WTC11 (cell line): Measurements from ENCODE around the gene NCAM2.

Experiments
- CTCF ChIP-seq: fragments of 200-600 bp; IDR thresholded peaks from 2 replicates; pipeline ENCODE4 v1.8.0; 2022; ENCODE audit warnings: antibody characterized with exemption
- HMGXB4 ChIP-seq: sonication (generic); formaldehyde crosslinking; IDR thresholded peaks from 2 replicates; pipeline ENCODE4 v1.8.1; 2023; ENCODE audit warnings: mild to moderate bottlenecking, moderate library complexity, missing genetic modification reagents
- MAX ChIP-seq: sonication (generic); formaldehyde crosslinking; IDR thresholded peaks from 2 replicates; pipeline ENCODE4 v1.8.0; 2022; ENCODE audit warnings: mild to moderate bottlenecking, missing genetic modification reagents
- MYBL2 ChIP-seq: sonication (generic); formaldehyde crosslinking; IDR thresholded peaks from 2 replicates; pipeline ENCODE4 v1.8.1; 2023; ENCODE audit warnings: mild to moderate bottlenecking, moderate library complexity, missing genetic modification reagents
- NR3C1 ChIP-seq: sonication (generic); formaldehyde crosslinking; conservative IDR thresholded peaks from 2 replicates; pipeline ENCODE4 v1.8.1; 2023; ENCODE audit warnings: low read depth, mild to moderate bottlenecking, missing genetic modification reagents
- RORB ChIP-seq: fragments of 250-450 bp; sonication (Bioruptor Pico); IDR thresholded peaks from 2 replicates; pipeline ENCODE4 v1.9.0; 2021; ENCODE audit warnings: mild to moderate bottlenecking
- SMAD3 ChIP-seq: sonication (generic); formaldehyde crosslinking; IDR thresholded peaks from 2 replicates; pipeline ENCODE4 v1.8.0; 2022; ENCODE audit warnings: missing genetic modification reagents, mild to moderate bottlenecking, borderline replicate concordance
- USF2 ChIP-seq: sonication (generic); formaldehyde crosslinking; IDR thresholded peaks from 2 replicates; pipeline ENCODE4 v1.8.1; 2023; ENCODE audit warnings: mild to moderate bottlenecking, missing genetic modification reagents, moderate library complexity
- ZBTB43 ChIP-seq: sonication (generic); formaldehyde crosslinking; IDR thresholded peaks from 2 replicates; pipeline ENCODE4 v1.8.1; 2023; ENCODE audit warnings: mild to moderate bottlenecking, missing genetic modification reagents
- ZNF121 ChIP-seq: sonication (generic); formaldehyde crosslinking; IDR thresholded peaks from 2 replicates; pipeline ENCODE4 v1.8.0; 2023; ENCODE audit warnings: missing genetic modification reagents
- ZNF281 ChIP-seq: sonication (generic); formaldehyde crosslinking; IDR thresholded peaks from 2 replicates; pipeline ENCODE4 v1.8.0; 2023; ENCODE audit warnings: mild to moderate bottlenecking, missing genetic modification reagents
- ZNF416 ChIP-seq: fragments of 250-450 bp; sonication (Bioruptor Pico); IDR thresholded peaks from 2 replicates; pipeline ENCODE4 v1.9.0; 2021; ENCODE audit warnings: mild to moderate bottlenecking, inconsistent platforms
- ZSCAN18 ChIP-seq: fragments of 250-450 bp; sonication (Bioruptor Pico); IDR thresholded peaks from 2 replicates; pipeline ENCODE4 v2.1.2; 2022; ENCODE audit warnings: mild to moderate bottlenecking, moderate library complexity

- TF ChIP-seq HMGXB4 (CRISPR knock-in tag) (no peak), ZNF121 (no peak), CTCF (no peak), NR3C1 (no peak), RORB (CRISPR knock-in tag) (no peak), ZNF416 (CRISPR knock-in tag) (no peak), USF2 (CRISPR knock-in tag) (no peak), MYBL2 (CRISPR knock-in tag) (no peak), ZBTB43 (CRISPR knock-in tag) (no peak), MAX (CRISPR knock-in tag) (no peak), SMAD3 (no peak), ZSCAN18 (no peak), ZNF281 (CRISPR knock-in tag) (no peak)
These were observed 215.1 kb downstream of the NCAM2 start for GRCh38 chr21:21213297-21213696.
